Stimulated activated CD8-positive, alpha-beta memory T cell treated with anti-CD3 and anti-CD28 coated beads, Interleukin-7, amount 100 ng/mL, for 4 hours (primary cell): Measurements from ENCODE around the gene SAMD4A.

Source experiments
- DNase-seq, 2 donors: peaks; one replicate each; pipeline ENCODE4 v3.0.0-alpha.2; 2020; ENCODE audit warnings: low read depth in 2 of 2

Gene SAMD4A, protein sequence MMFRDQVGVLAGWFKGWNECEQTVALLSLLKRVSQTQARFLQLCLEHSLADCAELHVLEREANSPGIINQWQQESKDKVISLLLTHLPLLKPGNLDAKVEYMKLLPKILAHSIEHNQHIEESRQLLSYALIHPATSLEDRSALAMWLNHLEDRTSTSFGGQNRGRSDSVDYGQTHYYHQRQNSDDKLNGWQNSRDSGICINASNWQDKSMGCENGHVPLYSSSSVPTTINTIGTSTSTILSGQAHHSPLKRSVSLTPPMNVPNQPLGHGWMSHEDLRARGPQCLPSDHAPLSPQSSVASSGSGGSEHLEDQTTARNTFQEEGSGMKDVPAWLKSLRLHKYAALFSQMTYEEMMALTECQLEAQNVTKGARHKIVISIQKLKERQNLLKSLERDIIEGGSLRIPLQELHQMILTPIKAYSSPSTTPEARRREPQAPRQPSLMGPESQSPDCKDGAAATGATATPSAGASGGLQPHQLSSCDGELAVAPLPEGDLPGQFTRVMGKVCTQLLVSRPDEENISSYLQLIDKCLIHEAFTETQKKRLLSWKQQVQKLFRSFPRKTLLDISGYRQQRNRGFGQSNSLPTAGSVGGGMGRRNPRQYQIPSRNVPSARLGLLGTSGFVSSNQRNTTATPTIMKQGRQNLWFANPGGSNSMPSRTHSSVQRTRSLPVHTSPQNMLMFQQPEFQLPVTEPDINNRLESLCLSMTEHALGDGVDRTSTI

DNA sequence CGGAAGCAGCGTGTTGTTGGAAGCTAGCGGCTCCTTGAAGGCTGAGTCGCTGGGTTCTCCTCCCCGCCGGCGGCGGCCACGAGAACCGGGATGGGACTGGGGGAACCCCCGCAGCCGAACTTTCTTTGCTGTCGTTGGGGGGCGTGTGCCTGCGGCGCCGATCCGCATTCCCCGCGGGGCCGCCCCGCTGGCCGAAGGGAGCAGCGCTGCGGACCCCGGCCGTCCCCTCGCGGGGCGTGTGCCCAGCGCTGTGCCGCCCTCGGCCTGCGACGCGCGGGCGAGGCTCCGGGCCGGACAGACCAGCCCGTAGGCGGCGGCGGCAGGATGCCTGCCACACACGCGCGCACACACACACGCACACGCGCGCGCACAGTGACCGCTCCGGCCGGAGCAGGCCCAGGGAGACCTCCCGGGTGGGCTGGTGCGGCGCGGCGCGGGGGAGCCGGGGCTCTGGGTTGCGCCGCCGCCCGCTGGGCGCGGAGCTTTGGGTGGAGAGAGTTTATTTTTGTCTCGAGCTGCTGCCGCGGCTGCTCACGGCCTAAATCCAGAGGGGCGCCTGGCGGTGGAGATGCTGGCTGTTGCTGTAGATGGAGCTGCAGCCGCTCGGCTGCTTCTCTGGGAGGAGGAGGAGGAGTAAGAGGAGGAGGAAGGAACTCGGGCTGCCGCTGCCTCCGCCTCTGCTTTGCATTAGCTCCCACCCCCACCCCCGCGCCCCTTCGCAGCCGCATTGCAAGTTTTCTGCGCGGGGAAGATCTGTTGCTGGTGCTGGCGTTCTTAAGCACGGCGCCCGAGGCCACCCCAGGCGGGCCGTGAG, at the start of gene SAMD4A:
Gene SAMD4A (plus strand): TSS at position 719 of the 814 bp plus-strand sequence. CDS start 789 bp downstream, outside the sequence.
- DNase-seq = peak; percentile 46 to 57

DNA sequence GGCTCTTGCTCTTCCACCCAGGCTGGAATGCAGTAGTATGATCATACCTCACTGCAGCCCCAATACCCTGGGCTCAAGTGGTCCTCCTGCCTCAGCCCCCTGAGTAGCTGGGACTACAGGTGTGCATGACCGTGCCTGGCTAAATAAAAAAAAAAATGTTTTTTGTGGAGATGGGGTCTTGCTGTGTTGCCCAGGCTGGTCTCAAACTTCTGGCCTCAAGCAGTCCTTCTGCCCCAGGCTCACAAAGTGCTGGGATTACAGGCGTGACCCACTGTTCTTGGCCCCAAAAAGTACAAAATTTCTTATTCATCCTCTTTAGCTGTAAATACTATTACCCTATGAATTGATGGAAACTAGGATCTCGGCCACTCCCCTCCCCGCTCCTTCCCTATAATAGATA, 42.5 kb upstream of the SAMD4A start:
- DNase-seq = no peak

DNA sequence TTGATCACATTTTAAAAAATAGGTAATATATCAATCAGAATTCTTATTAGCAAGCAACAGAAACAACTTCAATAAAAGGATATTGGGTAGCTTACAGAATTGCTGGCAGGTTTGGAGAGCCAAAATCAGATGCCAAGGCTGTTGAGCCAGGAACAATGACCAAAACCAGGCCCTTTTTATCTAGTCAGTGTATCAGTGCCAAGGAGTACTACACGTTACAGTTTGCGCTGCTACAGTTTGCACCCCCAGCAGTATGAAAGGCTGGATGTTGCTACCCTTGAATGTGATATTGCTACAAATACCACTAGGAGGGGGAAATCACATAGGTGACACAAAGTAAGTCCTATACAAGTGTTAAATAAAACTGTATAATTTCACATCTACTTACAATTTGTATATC, 38.0 kb upstream of the SAMD4A start:
- no peak for DNase-seq

DNA sequence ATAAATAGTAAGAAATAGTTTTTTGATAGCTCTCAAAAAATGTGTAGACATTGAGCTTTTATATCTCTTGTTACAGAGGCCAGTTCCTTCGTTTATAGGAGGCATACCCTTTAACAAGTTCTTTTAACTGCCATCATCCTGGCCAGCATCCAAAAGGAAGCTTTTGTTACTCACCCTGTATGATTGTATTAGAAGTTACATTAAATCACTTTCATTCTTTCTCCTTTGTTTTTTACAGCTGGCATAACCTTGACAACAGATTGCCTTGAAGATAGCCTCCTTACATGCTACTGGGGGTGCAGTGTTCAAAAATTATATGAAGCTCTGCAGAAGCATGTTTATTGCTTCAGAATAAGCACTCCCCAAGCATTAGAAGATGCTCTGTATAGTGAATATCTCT, 37.1 kb upstream of the SAMD4A start:
- DNase-seq = no peak

DNA sequence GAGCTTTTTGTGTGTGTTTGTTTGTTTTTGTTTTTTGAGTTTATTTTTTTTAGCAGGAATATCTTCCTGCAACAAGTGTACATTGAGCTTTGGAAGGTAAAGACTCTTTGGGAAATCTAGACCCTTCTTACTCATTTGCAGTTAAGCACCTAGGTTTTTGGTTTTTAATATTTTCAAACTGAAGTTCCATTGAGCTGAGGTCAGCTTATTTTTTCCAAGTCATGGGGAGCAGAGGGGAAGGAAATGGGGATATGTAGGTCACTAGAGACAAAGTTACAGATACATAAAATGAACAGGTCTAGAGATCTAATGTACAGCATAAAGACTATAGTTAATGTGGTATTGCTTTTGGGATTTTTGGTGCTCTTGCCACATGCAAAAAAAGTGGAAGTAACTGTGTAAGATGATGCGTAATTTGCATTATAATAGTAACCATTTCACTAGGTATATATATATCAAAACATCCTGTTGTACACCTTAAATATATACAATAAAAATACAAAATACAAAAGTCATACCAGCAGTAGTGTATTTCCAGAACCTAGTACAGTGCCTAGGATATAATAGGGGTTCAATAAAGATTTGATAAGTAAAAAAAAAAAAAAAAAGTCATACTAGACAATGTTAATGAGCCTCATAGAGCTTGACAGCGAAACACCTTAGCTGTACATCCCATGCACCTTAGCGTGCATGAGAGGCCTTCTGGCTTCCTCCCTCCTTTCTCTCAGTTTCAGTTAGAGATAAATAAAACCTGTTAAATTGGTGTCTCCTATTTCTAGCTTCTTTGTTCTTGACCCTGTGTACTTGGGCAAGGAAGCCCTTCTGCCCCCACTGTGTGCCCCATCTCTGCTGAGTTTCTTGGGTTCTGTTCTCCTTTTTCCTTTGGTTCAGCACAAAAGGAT, 34.6 kb upstream of the SAMD4A start:
- DNase-seq = no peak

DNA sequence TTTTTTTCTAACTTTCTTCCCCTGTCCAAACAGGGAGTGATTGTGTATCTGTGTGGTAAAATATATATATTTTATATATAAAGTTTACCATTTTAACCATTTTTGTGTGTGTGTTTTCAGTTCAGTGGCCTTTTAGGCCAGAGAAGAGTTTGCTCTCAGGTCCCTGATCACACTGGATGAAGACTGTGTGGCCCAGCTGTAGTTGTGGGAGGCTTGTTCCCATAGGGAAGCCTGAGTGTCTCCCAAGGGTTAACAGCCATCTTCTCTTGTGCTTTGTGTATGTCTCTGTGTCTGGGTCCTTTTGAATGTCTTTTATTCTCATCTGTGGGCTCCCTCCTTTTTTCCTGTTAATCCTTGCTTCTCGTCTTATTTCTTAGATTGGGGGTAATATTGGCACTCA, 33.8 kb upstream of the SAMD4A start:
- no peak for DNase-seq

DNA sequence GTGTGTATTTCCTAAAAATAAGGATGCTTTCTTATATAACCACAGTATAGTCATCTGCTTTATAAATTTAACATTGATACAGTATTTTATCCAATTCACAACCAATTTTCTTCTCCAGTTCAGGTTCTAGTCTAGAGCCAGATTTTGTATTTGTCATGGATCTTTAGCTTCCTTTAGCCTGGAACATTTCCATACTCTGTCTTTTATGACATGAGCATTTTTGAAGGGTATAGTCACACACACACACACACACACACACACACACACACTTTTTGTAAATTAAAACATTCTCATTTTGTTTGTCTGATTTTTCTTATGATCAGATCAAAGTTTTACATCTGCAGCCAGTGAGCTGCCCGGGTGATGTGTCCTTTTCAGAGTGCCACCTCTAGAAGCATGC, 31.8 kb upstream of the SAMD4A start:
- no peak for DNase-seq

DNA sequence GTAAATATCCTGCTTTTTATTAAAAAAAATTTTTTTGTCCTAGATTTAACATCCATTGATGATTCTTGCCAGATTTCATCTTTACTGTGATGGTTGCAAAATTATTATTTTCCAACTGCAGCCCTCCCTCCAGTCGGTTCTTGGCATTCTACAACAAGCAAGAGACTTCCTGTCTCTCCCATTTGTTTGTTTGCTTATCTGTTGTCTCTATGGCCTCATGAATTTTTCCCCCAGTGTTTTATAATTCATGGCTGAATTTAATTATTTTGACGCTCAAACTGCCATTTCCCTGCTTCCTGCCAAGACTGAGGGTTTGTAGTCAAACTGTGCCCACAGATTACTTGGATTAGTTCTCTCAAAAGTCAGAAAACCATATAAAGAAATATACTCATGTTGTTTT, 31.3 kb upstream of the SAMD4A start:
- no peak for DNase-seq

DNA sequence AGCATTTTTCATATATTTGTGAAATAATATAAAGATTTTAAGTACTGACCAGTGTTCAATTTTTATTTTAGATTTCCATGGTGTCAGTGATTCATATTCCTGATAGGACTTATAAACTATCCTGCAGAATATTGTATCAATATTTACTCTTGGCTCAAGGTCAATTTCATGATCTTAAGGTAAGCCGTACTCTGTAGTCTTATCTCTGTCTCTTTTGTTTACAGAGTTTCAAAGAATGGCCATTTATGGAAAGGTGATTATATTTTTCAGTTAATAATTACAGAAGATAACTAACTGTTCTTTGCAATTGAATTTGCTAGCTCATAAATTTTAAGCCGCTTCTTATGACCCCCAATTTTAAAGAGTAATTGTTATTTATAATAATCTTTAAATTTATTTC, 29.3 kb upstream of the SAMD4A start:
- no peak for DNase-seq

DNA sequence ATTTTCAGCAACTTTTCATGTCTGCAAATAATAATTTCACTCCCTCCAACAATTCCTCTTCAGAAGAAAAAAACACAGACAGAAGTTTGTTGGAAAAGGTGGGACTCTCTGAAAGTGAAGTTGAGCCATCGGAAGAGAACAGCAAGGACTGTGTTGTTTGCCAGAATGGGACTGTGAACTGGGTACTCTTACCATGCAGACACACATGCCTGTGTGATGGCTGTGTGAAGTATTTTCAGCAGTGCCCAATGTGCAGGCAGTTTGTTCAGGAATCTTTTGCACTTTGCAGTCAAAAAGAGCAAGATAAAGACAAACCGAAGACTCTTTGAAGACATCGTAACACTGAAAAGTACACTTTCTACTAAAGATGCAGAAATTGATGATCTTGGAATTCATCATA, 28.9 kb upstream of the SAMD4A start:
- no peak for DNase-seq

DNA sequence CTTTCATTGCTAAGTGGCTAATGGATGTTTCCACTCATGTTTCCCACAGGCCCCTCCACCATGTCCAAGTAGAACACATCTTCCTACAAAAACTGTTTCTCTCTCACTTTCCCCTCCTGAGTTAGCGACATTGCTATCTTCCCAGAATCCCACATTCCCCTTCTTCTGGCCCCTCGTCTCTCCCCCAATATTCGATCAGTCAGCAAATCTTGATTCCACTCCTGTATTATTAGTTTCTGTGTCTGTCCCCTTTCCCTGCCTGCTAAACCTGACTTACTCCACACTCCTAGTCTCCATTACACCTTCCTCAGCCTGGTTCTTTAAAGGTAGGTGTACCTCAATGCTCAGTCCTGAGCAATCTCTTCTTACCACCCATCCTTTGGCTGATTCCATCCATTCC, 19.3 kb upstream of the SAMD4A start:
- DNase-seq = no peak

DNA sequence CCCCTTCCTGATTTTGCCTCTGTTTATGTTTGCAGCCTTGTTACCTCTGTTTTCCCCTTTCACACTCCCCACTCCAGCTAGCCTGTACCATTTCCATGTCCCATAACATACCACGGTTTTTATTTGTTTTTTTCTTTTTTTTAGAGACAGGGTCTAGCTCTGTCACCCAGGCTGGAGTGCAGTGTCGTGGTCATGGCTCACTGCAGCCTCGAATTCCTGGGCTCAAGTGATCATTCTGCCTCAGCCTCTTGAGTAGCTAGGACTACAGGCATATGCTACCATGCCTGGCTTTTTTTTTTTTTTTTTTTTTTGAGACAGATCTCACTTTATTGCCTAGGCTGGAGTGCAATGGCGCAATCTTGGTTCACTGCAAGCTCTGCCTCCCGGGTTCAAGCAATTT, 18.4 kb upstream of the SAMD4A start:
- no peak for DNase-seq

DNA sequence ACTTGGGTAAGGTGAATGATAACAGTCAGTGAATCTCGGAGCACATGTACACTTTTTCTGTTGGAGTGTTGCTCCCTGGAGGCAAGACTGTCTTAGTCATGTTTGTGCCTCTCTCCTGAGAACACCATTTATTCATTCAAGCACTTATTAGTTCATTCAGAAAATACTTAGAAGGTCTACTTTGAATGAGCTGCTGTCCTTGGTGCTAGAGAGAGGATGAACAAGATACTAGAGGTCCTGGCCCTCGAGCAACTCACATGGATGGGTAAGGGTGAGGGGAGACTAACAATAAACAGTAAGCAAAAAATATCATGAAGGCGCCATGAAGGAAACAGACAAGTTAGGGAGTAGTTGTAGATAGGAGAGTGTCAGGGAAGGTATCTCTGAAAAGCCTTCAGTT, 17.1 kb upstream of the SAMD4A start:
- no peak for DNase-seq

DNA sequence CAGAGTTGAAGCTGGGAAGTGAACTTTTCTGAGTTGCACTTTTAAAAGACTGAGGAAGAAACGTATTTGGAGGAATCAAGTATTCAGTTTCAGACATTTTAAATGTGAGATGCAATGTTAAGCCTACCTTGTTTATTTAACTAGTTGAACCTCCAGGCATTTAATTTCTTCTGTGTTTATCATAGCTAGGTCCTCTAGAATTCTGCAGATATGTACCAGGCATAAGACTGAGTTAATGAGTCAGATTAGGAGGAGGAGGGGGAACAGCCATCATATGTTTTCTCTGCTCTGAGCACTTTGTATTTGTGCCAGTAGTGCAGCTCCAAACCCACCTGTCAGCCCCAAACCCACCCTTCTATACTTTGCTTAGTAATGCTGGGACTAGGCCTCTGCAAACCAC, 16.4 kb upstream of the SAMD4A start:
- no peak for DNase-seq

DNA sequence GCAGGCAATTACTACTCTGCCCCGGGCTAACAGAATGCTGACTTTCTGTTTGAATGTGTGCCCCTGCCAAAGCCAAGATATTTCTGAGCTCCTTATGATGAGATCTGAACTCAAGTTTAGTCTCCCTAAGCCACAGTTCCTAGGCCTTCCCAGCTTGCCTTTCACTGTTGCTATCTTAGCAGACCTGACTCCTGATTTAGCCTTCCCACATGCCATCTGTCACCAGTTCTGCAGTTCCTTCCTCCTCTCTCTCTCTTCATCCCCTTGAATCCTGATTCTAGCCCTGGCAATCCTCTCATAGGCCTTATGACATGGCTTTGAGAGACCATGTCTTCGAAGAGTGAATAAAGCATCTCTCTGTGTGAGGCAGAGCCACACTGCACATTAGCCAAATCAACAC, 12.5 kb upstream of the SAMD4A start:
- no peak for DNase-seq

DNA sequence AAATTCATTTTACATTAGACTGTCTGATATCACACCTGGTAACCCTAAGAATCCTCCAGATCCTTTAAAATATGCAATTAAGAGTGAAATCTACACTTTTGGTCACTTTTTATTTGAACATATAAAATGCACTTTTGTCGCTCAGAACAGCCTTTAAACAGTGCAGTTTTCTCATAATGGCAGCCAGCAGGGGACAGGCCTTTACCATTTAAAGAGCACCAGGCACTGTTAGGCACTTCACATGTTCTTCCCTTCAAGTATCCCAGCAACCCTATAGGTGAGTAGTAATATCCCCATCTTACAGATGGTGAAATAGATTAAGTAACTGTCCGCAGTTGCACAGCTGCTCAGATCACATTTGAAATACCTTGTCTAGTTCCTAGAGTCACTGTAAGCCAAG, 11.3 kb upstream of the SAMD4A start:
- DNase-seq = no peak

DNA sequence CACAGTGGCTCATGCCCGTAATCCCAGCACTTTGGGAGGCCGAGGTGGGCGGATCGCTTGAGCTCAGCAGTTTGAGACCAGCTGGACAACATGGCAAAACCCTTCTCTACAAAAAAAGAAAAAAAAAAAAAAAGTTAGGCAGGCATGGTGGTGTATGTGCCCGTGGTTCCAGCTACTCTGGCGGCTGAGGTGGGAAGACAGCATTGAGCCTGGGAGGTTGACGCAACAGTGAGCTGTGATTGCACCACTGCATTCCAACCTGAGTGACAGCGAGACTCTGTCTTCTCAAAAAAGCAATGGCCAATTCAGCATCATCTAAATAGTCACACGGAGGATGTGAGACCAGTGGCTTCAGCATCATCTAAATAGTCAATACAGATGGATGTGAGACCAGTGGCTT, 10.4 kb upstream of the SAMD4A start:
- DNase-seq = no peak

DNA sequence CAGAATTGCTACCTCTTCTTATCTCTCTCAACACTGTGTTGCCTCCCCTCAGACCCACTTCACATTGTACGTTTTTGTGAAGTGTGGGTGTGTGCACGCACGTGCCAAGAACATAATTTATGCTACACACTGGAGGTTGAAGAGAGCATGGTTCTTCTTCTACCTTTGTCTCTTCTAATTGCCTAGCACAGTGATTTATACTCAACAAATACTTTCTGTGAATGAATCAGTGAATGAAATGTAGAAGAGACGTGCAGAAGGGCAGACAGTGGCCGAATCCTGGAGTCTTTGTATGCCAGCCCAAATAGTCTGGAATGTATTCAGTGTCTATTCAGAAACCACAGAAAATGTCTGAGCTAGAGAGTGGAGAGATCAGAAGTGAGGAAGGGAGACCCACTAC, 4.6 kb upstream of the SAMD4A start:
- no peak for DNase-seq

DNA sequence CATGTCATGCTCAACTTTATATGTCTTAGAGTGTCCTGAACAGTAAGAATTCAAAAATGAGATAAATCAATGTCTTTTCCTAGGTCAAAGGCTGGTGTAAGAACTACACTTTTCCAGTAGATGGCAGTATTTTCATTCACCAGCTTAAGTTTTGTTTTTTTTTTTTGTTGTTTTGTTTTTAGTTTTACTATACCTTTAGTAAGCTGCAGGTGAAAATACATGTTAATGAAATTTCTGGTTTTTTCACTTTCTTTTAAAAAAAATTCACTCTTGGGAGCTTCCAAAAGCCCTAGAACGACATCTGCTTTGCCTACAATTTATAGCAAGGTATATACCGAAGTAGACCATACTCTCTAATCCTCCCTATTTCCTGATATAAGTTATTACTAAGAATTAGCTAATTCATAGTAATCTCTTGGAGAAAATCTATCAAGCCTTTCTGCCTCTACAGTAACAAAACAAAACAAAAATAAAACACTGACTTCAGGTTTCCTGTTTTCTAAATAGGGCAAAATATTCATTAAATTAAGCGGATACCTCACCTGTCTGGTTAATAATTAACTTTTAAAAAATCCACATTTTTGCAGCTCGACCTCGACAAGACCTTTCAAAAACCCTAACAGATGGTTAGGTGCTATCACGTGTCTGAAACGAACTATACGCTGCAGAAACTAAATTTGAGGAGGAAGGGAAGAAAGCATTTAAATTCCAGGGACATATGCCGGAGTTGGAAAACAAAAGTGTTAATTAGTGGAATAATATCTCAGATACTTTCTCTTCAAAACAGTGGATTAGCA, 2.7 kb upstream of the SAMD4A start:
- DNase-seq = no peak
